ENCODE measurements around the gene IL17RD. TPM values are rescaled to one million over a fixed set of nuclear protein-coding genes. Genes with fewer than 3 reads are reported as not detected.

IL17RD gene
- total RNA-seq, 1 donor from 2014 or later = 30.4 TPM

GRCh38 chr3:57100046-57100695, 65.0 kb downstream of the IL17RD start:
- no peak overlapping the region for H3K27ac Mint-ChIP-seq
- peak; percentile 87 for TF ChIP-seq CTCF (IDR thresholded peaks at IDR 0.05; ENCODE audit: unreplicated experiment)
- peaks cover 27% of the 10 kb centered on the region for H3K36me3 Mint-ChIP-seq (ENCODE audit: insufficient read depth)
- no peaks in the 10 kb centered on the region for H3K27me3 Mint-ChIP-seq
- peaks cover 4% of the 10 kb centered on the region for H3K4me1 Mint-ChIP-seq (ENCODE audit: low read depth)
- DNase-seq (ENCODE audit: low spot score, unreplicated experiment) = peak; percentile 60
- H3K4me3 Mint-ChIP-seq (ENCODE audit: low read depth) = no peak overlapping the region
- no peaks in the 10 kb centered on the region for H3K9me3 Mint-ChIP-seq (ENCODE audit: low read depth)

- no peaks in the 10 kb centered on the region for H3K27me3 Mint-ChIP-seq
- peaks cover under 1% of the 10 kb centered on the region for H3K4me1 Mint-ChIP-seq (ENCODE audit: low read depth)
- no peaks in the 10 kb centered on the region for H3K9me3 Mint-ChIP-seq (ENCODE audit: low read depth)
- no peak overlapping the region for H3K27ac Mint-ChIP-seq
- no peak for DNase-seq (ENCODE audit: low spot score, unreplicated experiment)
- no peak for TF ChIP-seq CTCF (IDR thresholded peaks at IDR 0.05; ENCODE audit: unreplicated experiment)
- no peak overlapping the region for H3K4me3 Mint-ChIP-seq (ENCODE audit: low read depth)
- peaks cover 26% of the 10 kb centered on the region for H3K36me3 Mint-ChIP-seq (ENCODE audit: insufficient read depth)
Observed at GRCh38 chr3:57098418-57099310, 66.5 kb downstream of the IL17RD start.

- DNase-seq (ENCODE audit: low spot score, unreplicated experiment) = no peak
- Mint-ChIP-seq H3K4me3 (ENCODE audit: low read depth) (no peak overlapping the region), H3K9me3 (ENCODE audit: low read depth) (no peaks in the 10 kb centered on the region), H3K36me3 (ENCODE audit: insufficient read depth) (peaks cover 24% of the 10 kb centered on the region), H3K4me1 (ENCODE audit: low read depth) (peaks cover 4% of the 10 kb centered on the region), H3K27ac (no peak overlapping the region), H3K27me3 (no peaks in the 10 kb centered on the region)
- TF ChIP-seq CTCF (IDR thresholded peaks at IDR 0.05; ENCODE audit: unreplicated experiment) = no peak
Observed at GRCh38 chr3:57097536-57097935, 67.6 kb downstream of the IL17RD start.

- H3K4me1 Mint-ChIP-seq (ENCODE audit: low read depth) = peaks cover 4% of the 10 kb centered on the region
- H3K36me3 Mint-ChIP-seq (ENCODE audit: insufficient read depth) = peaks cover 21% of the 10 kb centered on the region
- DNase-seq (ENCODE audit: low spot score, unreplicated experiment) = no peak
- no peak overlapping the region for H3K27ac Mint-ChIP-seq
- H3K4me3 Mint-ChIP-seq (ENCODE audit: low read depth) = no peak overlapping the region
- no peak for TF ChIP-seq CTCF (IDR thresholded peaks at IDR 0.05; ENCODE audit: unreplicated experiment)
- H3K27me3 Mint-ChIP-seq = peaks cover 2% of the 10 kb centered on the region
- no peaks in the 10 kb centered on the region for H3K9me3 Mint-ChIP-seq (ENCODE audit: low read depth)
Observed at GRCh38 chr3:57095363-57095762, 69.8 kb downstream of the IL17RD start.

GRCh38 chr3:57094575-57094974, 70.6 kb downstream of the IL17RD start:
- DNase-seq (ENCODE audit: low spot score, unreplicated experiment) = no peak
- Mint-ChIP-seq H3K4me3 (ENCODE audit: low read depth) (no peak overlapping the region), H3K27ac (no peak overlapping the region), H3K4me1 (ENCODE audit: low read depth) (peaks cover 4% of the 10 kb centered on the region), H3K36me3 (ENCODE audit: insufficient read depth) (peaks cover 21% of the 10 kb centered on the region), H3K27me3 (peaks cover 2% of the 10 kb centered on the region), H3K9me3 (ENCODE audit: low read depth) (no peaks in the 10 kb centered on the region)
- no peak for TF ChIP-seq CTCF (IDR thresholded peaks at IDR 0.05; ENCODE audit: unreplicated experiment)
